ENCODE results near the gene CDC14A. TPM values are rescaled to one million over a fixed set of nuclear protein-coding genes. Genes with fewer than 3 reads are reported as not detected.

Gene CDC14A
- total RNA-seq, 4 donors from 2014 or later = 8.6 to 20.1 (median 11.0) TPM

DNA sequence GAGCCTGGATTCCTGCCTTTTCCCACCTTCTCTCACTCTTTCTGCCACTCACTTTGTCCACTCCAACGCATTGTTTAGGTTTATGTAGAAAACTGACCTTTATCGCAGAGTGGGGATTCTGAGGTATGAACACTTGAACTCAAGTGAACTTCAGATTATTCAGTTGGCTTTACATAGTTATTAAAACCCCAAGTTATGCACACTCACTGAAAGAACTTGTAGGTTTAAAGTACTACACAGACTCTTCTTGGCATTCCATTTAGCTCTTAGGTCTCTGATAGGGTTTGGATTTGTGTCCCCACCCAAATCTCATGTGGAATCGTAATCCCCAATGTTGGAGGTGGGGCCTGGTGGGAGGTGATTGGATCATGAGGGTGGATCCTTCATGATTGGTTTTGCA is 46.4 kb upstream of the CDC14A start:
- H3K4me3 ChIP-seq = no peak overlapping the region
- WGBS, 2 donors (ENCODE audit: low coverage in 1 of 2) = 92 to 93% methylated on average over 2 to 3 of the region's 3 CpGs
- H3K9me3 ChIP-seq = no peaks in the 10 kb centered on the region
- H3K27me3 ChIP-seq = no peaks in the 10 kb centered on the region
- H3K36me3 ChIP-seq = no peaks in the 10 kb centered on the region
- ATAC-seq = no peak
- H3K4me1 ChIP-seq = no peaks in the 10 kb centered on the region
- TF ChIP-seq POLR2A (IDR thresholded peaks at IDR 0.05) = no peak
- TF ChIP-seq EP300 (IDR thresholded peaks at IDR 0.05) = no peak
- TF ChIP-seq CTCF (IDR thresholded peaks at IDR 0.05) = no peak
- TF ChIP-seq POLR2AphosphoS5 (IDR thresholded peaks at IDR 0.05) = no peak
- H3K27ac ChIP-seq = no peak overlapping the region

DNA sequence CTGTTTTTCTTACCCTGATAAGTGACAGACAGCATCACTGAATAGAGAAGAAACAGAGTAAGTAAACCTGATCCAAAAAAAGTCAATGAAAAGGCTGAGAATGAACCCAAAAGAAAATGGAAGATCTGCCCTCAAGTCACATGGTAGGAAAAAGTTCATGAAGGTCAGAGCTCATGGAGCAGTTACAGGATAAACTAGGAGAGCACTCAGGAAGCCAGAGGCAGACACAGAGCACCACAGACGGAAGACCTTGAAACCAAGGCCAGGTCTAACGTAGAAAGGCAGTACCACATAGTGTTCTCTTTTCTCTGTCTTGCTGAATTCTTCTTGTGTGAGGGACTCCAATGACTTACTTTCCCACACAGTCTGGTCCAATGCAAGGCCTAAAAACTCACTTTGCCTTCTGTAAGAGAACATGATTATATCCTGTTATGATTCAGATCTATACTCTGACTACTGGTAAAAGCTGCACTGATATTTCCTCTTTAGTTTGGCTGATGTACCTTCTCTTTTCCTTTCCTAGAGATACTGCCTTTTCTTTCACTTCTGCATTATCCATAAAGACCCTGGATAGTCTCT is 45.5 kb upstream of the CDC14A start:
- no peaks in the 10 kb centered on the region for H3K36me3 ChIP-seq
- no peak for ATAC-seq
- no peak overlapping the region for H3K27ac ChIP-seq
- 86 to 100% methylated on average over 1 to 2 of the region's 2 CpGs for WGBS, 2 donors (ENCODE audit: low coverage in 1 of 2)
- H3K9me3 ChIP-seq = no peaks in the 10 kb centered on the region
- H3K27me3 ChIP-seq = no peaks in the 10 kb centered on the region
- no peak overlapping the region for H3K4me3 ChIP-seq
- H3K4me1 ChIP-seq = no peaks in the 10 kb centered on the region
- no peak for TF ChIP-seq EP300 (IDR thresholded peaks at IDR 0.05)
- TF ChIP-seq CTCF (IDR thresholded peaks at IDR 0.05) = no peak
- TF ChIP-seq POLR2AphosphoS5 (IDR thresholded peaks at IDR 0.05) = no peak
- TF ChIP-seq POLR2A (IDR thresholded peaks at IDR 0.05) = no peak

DNA sequence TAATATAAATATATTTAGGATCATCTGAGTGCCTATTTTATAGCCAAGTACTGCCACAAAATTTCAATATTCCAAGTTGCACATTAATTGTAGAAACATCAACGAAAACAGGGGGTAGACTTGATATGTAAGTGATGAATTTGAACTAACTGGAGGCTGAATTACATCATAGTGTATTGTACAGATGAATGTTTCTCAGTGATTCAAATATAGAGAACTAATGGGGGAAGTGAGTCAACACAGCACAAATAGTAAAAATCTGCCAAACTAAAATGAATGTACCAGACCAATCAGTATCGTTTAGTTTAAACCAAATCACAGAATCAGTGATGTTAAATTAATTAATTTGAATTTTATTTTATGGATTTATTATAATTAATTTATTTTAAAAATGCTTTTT is 43.5 kb upstream of the CDC14A start:
- Histone ChIP-seq H3K36me3 (no peaks in the 10 kb centered on the region), H3K27me3 (no peaks in the 10 kb centered on the region), H3K4me3 (no peak overlapping the region), H3K9me3 (no peaks in the 10 kb centered on the region), H3K4me1 (no peaks in the 10 kb centered on the region), H3K27ac (no peak overlapping the region)
- TF ChIP-seq EP300 (IDR thresholded peaks at IDR 0.05) = no peak
- TF ChIP-seq POLR2A (IDR thresholded peaks at IDR 0.05) = no peak
- no peak for TF ChIP-seq POLR2AphosphoS5 (IDR thresholded peaks at IDR 0.05)
- TF ChIP-seq CTCF (IDR thresholded peaks at IDR 0.05) = no peak
- WGBS, 2 donors (ENCODE audit: low coverage in 1 of 2) = 59 to 80% methylated on average over 2 of the region's 2 CpGs
- no peak for ATAC-seq

- TF ChIP-seq POLR2A (IDR thresholded peaks at IDR 0.05) = no peak
- no peak for TF ChIP-seq CTCF (IDR thresholded peaks at IDR 0.05)
- TF ChIP-seq POLR2AphosphoS5 (IDR thresholded peaks at IDR 0.05) = no peak
- TF ChIP-seq EP300 (IDR thresholded peaks at IDR 0.05) = no peak
Observed at GRCh38 chr1:100309863-100310262, 42.4 kb upstream of the CDC14A start.

DNA sequence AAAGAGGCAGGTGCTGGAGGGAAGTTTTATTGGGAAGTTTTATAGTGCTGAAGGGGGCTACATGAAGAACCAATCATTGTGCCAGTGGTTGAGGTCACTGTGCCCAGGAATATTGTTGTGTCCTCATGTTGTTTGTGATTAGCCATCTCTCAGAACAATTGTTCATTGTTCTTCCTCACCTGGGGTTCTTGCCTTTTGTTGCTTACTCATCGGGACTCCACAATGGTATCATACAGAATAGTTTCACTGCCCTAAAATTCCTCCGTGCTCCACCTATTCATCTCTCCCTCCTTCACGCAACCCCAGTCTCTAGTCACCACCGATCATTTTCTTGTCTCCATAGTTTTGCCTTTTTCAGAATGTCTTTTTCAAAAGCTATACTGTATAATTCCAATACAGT is 38.9 kb upstream of the CDC14A start:
- peaks cover 0 to 11% (median 0%) of the 10 kb centered on the region in 3 donors for H3K9me3 ChIP-seq
- no peak for ATAC-seq
- 90 to 93% methylated on average over 4 of the region's 4 CpGs for WGBS, 2 donors (ENCODE audit: low coverage in 1 of 2)

More at GRCh38 chr1:100309863-100310262, 42.4 kb upstream of the CDC14A start:
- no peak for ATAC-seq
- Histone ChIP-seq H3K27me3 (no peaks in the 10 kb centered on the region), H3K4me1 (no peaks in the 10 kb centered on the region), H3K27ac (no peak overlapping the region), H3K36me3 (no peaks in the 10 kb centered on the region), H3K9me3 (no peaks in the 10 kb centered on the region), H3K4me3 (no peak overlapping the region)

More for the DNA sequence above, 38.9 kb upstream of the CDC14A start:
- TF ChIP-seq EP300 (IDR thresholded peaks at IDR 0.05) (no peak), POLR2AphosphoS5 (IDR thresholded peaks at IDR 0.05) (no peak), POLR2A (IDR thresholded peaks at IDR 0.05) (no peak), CTCF (IDR thresholded peaks at IDR 0.05) (no peak)
- Histone ChIP-seq H3K4me3 (no peak overlapping the region), H3K27me3 (no peaks in the 10 kb centered on the region), H3K36me3 (no peaks in the 10 kb centered on the region), H3K4me1 (no peaks in the 10 kb centered on the region), H3K27ac (no peak overlapping the region)
